ENCODE measurements around the gene SSTR3.

Gene SSTR3

GRCh38 chr22:37220543-37220981, 8.3 kb upstream of the SSTR3 start:
- H3K4me3 ChIP-seq (ENCODE audit: low read depth, low read length) = no peak overlapping the region
- TF ChIP-seq CTCF (IDR thresholded peaks at IDR 0.05; ENCODE audit: low read depth, low read length, missing control alignments) = no peak
- in situ Hi-C loops (cut with HindIII; ENCODE audit: low sequenced_read_pairs) = no loop called here
- no peak for DNase-seq (ENCODE audit: low read depth)

GRCh38 chr22:37219533-37219932, 7.3 kb upstream of the SSTR3 start:
- in situ Hi-C loops (cut with HindIII; ENCODE audit: low sequenced_read_pairs) = no loop called here
- H3K4me3 ChIP-seq (ENCODE audit: low read depth, low read length) = no peak overlapping the region
- TF ChIP-seq CTCF (IDR thresholded peaks at IDR 0.05; ENCODE audit: low read depth, low read length, missing control alignments) = no peak

GRCh38 chr22:37218771-37219411, 6.6 kb upstream of the SSTR3 start:
- H3K4me3 ChIP-seq (ENCODE audit: low read depth, low read length) = no peak overlapping the region
- TF ChIP-seq CTCF (IDR thresholded peaks at IDR 0.05; ENCODE audit: low read depth, low read length, missing control alignments) = no peak
- DNase-seq (ENCODE audit: low read depth) = no peak
- in situ Hi-C loops (cut with HindIII; ENCODE audit: low sequenced_read_pairs) = no loop called here

More at GRCh38 chr22:37219533-37219932, 7.3 kb upstream of the SSTR3 start:
- DNase-seq (ENCODE audit: low read depth) = no peak

- no peak for DNase-seq (ENCODE audit: low read depth)
- no peak for TF ChIP-seq CTCF (IDR thresholded peaks at IDR 0.05; ENCODE audit: low read depth, low read length, missing control alignments)
- in situ Hi-C loops (cut with HindIII; ENCODE audit: low sequenced_read_pairs) = no loop called here
- H3K4me3 ChIP-seq (ENCODE audit: low read depth, low read length) = no peak overlapping the region
These were observed 6.1 kb upstream of the SSTR3 start for GRCh38 chr22:37218399-37218770.

- no peak for TF ChIP-seq CTCF (IDR thresholded peaks at IDR 0.05; ENCODE audit: low read depth, low read length, missing control alignments)
- no peak overlapping the region for H3K4me3 ChIP-seq (ENCODE audit: low read depth, low read length)
- no peak for DNase-seq (ENCODE audit: low read depth)
- in situ Hi-C loops (cut with HindIII; ENCODE audit: low sequenced_read_pairs) = no loop called here
These were observed 3.6 kb upstream of the SSTR3 start for GRCh38 chr22:37215890-37216289.

GRCh38 chr22:37214731-37215030, 2.4 kb upstream of the SSTR3 start:
- TF ChIP-seq CTCF (IDR thresholded peaks at IDR 0.05; ENCODE audit: low read depth, low read length, missing control alignments) = no peak
- DNase-seq (ENCODE audit: low read depth) = no peak
- H3K4me3 ChIP-seq (ENCODE audit: low read depth, low read length) = no peak overlapping the region
- in situ Hi-C loops (cut with HindIII; ENCODE audit: low sequenced_read_pairs) = no loop called here
